GM21381 (cell line): ENCODE measurements around the gene SNX18.
"Not testable (repeated sequence)": the region's sequence is repeated elsewhere in the genome, so short reads cannot be mapped to it uniquely, and the experiment has no call there.

ENCODE experiments used
- ATAC-seq: cut with Tn5 transposase; IDR thresholded peaks from one replicate; pipeline ENCODE4 v1.9.1; 2021; ENCODE audit warnings: mild to moderate bottlenecking, moderate library complexity; ENCODE audit not compliant: unreplicated experiment

The SNX18 gene

GRCh38 chr5:54518818-54519508 is 1.4 kb downstream of the SNX18 start:
- ATAC-seq = no peak

- no peak for ATAC-seq
Measured at GRCh38 chr5:54519509-54519876, 1.9 kb downstream of the SNX18 start.

- ATAC-seq = no peak
Measured at GRCh38 chr5:54520438-54520846, 2.9 kb downstream of the SNX18 start.

GRCh38 chr5:54520940-54521339 is 3.4 kb downstream of the SNX18 start:
- ATAC-seq = no peak

GRCh38 chr5:54521856-54522479 is 4.4 kb downstream of the SNX18 start:
- no peak for ATAC-seq

GRCh38 chr5:54523534-54523933 is 6.0 kb downstream of the SNX18 start:
- ATAC-seq = no peak

GRCh38 chr5:54524082-54524481 is 6.5 kb downstream of the SNX18 start:
- no peak for ATAC-seq

- ATAC-seq = no peak
Measured at GRCh38 chr5:54524704-54525103, 7.1 kb downstream of the SNX18 start.

- ATAC-seq = no peak
Measured at GRCh38 chr5:54525261-54525660, 7.7 kb downstream of the SNX18 start.

- no peak for ATAC-seq
Measured at GRCh38 chr5:54525692-54526091, 8.1 kb downstream of the SNX18 start.

GRCh38 chr5:54526604-54527288 is 9.2 kb downstream of the SNX18 start:
- no peak for ATAC-seq

GRCh38 chr5:54528633-54529209 is 11.2 kb downstream of the SNX18 start:
- ATAC-seq = no peak

- no peak for ATAC-seq
Measured at GRCh38 chr5:54529565-54529964, 12.0 kb downstream of the SNX18 start.

- ATAC-seq = no peak
Measured at GRCh38 chr5:54531546-54531945, 14.0 kb downstream of the SNX18 start.

GRCh38 chr5:54533541-54534190 is 16.1 kb downstream of the SNX18 start:
- ATAC-seq = no peak

GRCh38 chr5:54534191-54535004 is 16.8 kb downstream of the SNX18 start:
- ATAC-seq = no peak

- no peak for ATAC-seq
Measured at GRCh38 chr5:54535149-54535844, 17.7 kb downstream of the SNX18 start.

- not testable (repeated sequence) for ATAC-seq
Measured at GRCh38 chr5:54536375-54536774, 18.8 kb downstream of the SNX18 start.

GRCh38 chr5:54536861-54537260 is 19.3 kb downstream of the SNX18 start:
- ATAC-seq = not testable (repeated sequence)

GRCh38 chr5:54537725-54538124 is 20.2 kb downstream of the SNX18 start:
- no peak for ATAC-seq
